ENCODE measurements around the gene GTF3C2.

DNA sequence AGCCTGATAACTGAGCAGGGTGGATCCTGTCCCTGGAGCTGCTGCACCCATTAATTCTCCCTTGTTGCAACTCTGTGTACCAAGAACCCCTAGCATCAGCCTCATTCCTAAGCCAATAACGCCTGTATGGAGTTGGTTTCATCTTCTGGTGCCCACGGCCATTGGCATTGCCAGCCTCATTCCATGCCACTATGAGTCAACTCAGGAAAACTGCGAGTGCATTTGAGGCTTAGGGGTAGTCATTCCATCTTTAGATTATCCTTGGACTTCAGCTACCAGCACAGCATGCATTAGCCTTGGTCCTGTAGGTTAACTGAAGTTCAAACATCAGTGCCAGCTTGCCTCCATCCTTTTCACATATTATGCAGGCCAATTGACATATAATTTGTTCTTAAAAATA, 75.7 kb downstream of the GTF3C2 start:
- TF ChIP-seq, protein P1, sequence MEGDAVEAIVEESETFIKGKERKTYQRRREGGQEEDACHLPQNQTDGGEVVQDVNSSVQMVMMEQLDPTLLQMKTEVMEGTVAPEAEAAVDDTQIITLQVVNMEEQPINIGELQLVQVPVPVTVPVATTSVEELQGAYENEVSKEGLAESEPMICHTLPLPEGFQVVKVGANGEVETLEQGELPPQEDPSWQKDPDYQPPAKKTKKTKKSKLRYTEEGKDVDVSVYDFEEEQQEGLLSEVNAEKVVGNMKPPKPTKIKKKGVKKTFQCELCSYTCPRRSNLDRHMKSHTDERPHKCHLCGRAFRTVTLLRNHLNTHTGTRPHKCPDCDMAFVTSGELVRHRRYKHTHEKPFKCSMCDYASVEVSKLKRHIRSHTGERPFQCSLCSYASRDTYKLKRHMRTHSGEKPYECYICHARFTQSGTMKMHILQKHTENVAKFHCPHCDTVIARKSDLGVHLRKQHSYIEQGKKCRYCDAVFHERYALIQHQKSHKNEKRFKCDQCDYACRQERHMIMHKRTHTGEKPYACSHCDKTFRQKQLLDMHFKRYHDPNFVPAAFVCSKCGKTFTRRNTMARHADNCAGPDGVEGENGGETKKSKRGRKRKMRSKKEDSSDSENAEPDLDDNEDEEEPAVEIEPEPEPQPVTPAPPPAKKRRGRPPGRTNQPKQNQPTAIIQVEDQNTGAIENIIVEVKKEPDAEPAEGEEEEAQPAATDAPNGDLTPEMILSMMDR (IDR thresholded peaks at IDR 0.05) = no peak
- TF ChIP-seq POLR2A (IDR thresholded peaks at IDR 0.05) = no peak
